ENCODE results near the gene NCOA3.
"Not testable (repeated sequence)": the region's sequence is repeated elsewhere in the genome, so short reads cannot be mapped to it uniquely, and the experiment has no call there.

NCOA3 gene

DNA sequence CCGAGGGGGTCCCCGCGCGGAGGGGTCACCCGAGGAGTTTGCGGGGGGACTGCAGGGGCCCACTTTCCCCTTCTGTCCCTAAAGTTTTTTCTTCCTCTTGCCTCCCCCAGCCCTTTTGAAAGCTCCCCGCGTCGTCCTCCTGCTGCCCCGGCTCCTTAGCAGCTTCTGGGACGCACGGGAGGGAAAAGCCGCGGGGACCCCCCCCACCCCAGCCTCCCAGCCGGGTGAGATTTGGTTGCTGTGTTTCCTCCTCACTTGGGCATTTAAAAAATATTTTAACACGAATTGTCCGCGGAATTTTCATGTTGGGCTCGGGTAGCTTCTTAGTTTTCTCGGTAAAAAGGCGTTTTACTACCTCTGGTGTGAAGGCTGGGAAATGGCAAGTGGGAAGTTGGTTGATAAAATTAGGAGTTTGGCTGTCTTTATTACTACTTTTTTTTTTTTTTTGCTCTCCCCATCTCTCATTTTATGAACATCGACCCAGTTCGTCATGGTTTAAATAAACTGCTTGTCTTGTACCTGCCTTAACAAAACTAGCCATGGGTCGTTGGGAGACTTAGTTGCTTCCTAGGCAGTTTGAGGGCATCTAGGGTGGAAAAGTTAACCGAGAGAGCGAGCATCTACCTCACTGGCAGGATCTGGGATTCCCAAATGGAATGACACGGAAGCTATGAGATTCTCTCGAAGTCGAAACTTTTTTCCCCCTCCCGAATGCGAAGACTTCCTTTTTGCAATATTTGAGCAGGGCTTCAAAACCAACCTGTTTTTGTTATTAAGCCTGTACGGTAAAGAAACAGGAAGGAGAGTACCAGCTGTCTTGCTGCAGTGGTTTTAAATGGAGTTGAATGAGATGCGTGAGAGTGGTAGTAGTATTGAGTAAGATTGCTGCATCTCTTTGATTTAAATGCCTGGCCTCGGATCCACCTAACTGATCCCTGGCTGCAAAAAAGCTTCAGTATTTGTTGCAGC, 868 bp downstream of the NCOA3 start:
- DNase-seq, result no peak

GRCh38 chr20:47503685-47504084, 2.0 kb downstream of the NCOA3 start:
- DNase-seq, result no peak

DNA sequence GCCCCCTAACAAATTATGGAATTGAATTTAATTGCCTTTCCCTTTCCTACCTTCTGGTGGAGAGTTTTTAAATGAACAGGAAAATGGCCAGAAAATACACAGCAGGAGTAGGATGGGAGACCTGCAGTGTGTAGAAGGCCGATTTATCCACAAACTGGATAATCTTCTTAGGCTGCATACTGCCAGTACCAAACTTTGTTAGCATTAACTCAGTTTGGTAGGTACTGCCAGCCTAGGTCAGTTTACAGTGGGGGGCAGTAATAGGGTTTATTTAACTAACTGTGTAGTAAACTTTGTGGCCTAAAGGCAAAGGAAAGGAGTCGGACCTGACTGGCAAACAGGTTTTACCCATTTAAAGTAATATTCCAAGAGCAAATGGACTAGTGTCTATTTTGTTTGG, 4.6 kb downstream of the NCOA3 start:
- DNase-seq, result no peak

- DNase-seq, result no peak
Measured at GRCh38 chr20:47506850-47507249, 5.2 kb downstream of the NCOA3 start.

DNA sequence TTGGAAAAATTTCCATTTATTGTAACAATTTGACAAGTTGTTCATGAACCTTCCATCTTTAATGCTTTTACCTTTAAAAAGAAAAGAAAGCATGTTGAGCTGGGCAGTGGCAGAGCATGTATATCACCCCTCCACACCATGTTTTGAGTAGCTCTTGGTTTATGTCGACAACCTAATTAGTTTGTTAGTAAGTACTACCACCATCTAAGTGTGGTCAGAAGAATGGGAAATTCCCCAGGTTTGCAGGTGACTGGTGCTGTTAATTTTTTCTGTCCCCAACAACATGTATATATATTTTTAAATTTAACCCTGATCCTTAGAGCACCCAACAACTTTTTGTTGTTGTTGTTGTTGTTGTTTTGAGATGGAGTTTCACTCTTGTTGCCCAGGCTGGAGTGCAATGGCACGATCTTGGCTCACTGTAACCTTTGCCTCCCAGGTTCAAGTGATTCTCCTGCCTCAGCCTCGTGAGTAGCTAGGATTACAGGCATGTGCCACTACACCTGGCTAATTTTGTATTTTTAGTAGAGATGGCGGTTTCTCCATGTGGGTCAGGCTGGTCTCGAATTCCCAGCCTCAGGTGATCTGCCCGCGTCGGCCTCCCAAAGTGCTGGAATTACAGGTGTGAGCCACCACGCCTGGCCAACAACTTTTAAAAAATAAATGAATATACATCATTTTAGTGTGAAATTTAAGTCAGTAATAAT, 5.7 kb downstream of the NCOA3 start:
- not testable (repeated sequence) for DNase-seq

- no peak for DNase-seq
Measured at GRCh38 chr20:47508278-47508677, 6.6 kb downstream of the NCOA3 start.

DNA sequence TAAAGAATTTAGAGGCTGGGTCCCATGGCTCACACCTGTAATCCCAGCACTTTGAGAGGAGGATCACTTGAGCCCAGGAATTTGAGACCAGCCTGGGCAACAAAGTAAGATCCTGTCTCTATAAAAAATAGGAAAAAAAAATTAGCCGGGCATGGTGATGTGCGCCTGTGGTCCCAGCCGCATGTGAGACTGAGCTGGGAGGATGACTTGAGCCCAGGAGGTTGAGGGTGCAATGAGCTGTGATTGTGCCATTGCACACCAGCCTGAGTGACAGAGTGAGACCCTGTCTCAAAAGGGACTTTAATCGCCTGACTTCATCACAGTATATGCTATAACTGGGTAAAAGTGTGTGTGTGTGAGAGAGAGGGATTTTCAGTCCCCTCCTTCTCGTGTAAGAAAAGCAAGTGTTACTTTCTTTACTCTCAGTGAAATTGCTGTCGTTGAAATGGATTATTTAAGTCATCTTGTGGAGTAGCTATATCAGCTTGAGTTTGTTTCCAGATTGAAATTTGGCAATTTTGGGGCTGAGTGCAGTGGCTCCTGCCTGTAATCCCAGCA, 7.5 kb downstream of the NCOA3 start:
- DNase-seq, result no peak

GRCh38 chr20:47509685-47510084, 8.0 kb downstream of the NCOA3 start:
- DNase-seq, result no peak

DNA sequence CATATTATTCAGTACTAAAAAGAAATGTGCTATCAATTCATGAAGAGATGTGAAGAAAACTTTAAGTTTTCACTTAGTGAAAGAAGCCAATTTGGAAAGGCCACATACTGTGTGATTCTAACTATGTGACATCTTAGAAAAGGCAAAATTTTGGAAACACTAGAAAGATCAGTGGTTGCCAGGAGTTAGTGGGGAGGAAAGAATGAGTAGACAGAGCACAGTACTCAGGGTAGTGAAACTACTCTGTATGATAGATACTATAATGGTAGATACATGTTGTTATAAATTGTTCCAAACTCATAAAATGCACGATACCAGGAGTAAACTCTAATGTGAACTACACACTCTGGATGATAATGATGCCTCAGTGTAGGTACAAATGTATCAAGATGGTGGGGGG, 14.2 kb downstream of the NCOA3 start:
- no peak for DNase-seq

DNA sequence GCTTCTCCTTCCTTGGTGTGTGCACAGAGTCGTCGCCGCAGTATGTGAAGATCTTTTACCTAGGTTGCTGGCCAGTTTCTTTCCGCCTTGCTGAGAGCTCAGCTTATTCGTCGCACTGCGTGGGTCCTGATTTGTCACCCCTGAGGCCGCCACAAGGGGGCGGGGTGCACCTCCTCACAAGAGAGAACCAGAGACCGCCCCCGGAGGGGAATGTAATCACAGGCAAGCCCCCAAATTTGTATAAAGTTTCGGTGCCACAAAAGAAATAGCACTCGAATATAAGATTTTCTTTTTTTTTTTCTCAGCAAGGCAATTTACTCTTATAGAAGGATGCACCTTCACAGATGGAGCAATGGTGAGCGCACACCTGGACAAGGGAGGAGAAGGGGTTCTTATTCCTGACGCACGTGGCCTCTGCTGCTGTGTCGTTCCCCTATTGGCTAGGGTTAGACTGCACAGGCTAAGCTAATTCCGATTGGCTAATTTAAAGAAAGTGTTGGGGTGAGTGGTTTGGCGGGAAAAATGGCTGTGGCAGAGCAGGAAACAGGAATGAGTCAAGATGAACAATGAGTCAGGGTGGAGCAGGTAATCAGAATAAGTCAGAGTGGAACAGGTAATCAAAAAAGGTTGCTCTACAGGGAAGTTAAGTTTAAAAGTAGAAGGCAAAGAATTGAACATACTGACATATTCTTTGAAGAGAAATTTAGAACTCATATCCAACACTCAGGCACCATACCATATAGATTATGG, 19.5 kb downstream of the NCOA3 start:
- no peak for DNase-seq

GRCh38 chr20:47524015-47524784, 22.5 kb downstream of the NCOA3 start:
- DNase-seq, result no peak

DNA sequence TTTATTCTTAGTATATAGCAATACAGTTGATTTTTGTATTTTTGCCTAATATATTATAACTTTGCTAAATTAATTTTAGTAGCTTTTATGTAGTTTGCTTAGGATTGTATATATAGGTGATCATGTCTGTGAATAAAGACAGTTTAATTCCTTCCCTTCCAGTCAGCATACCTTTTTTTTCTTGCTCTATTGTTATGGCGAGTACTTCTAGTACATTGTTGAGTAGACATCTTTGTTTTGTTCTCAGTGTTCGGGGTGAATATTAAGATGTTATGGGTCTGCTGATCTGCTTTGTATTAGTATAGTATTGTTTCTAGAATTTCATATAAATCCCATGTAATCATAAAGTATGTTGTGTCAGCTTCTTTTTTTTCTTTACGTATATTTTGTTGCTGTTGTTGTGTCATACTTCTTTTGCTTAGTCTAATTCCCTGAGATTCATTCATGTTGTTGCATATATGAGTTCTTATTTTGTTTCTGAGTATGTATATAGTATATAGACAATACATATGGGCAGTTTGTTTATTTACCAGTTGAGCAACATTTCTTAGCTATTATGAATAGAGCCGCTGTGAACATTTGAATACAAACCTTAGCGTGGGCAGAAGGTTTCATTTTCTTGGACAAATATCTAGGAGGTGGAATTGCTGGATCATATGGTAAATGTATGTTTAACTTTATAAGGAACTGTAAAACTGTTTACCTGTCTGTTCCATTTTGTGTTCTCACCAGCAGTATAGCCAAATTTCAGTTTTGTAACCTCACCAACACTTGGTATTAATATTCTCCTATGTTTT, 25.5 kb downstream of the NCOA3 start:
- no peak for DNase-seq

DNA sequence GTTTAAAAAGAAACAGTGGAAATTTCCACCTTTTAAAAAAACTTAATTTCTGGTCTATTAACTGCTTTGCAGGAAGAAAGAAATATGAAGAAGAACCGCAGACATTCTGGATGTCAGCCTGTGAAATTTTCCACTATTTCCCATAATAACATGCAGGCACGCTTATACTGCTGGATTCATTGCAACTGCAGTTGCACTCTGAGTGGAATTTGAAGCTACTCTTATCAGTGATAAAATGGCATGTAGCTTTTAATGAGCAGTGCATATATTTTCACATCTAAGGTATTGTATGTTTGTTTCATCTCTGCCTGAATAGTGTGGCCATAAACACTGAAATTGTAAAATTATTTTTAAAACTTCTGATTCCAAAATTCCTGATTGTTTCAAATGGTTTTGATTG, 28.2 kb downstream of the NCOA3 start:
- DNase-seq, result no peak

GRCh38 chr20:47531458-47531857, 29.8 kb downstream of the NCOA3 start:
- DNase-seq, result no peak

- DNase-seq, result no peak
Measured at GRCh38 chr20:47532002-47532401, 30.3 kb downstream of the NCOA3 start.

GRCh38 chr20:47533518-47534062, 31.9 kb downstream of the NCOA3 start:
- DNase-seq, result no peak

DNA sequence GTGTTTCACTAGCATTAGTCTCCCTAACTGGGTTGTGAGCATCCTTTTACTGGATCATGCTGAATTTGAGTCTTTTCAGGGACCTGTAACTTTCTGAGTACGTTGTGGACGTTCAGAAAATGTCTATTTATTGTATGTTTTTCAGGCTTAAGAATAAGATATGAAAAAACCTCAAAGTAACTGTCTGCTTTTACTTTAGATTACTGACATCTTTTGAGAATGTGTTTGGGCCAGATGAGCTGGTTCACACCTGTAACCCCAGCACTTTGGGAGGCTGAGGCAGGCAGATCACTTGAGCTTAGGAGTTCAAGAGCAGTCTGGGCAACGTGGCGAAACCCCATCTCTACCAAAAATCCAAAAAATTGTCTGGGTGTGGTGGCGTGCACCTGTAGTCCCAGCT, 32.7 kb downstream of the NCOA3 start:
- no peak for DNase-seq

DNA sequence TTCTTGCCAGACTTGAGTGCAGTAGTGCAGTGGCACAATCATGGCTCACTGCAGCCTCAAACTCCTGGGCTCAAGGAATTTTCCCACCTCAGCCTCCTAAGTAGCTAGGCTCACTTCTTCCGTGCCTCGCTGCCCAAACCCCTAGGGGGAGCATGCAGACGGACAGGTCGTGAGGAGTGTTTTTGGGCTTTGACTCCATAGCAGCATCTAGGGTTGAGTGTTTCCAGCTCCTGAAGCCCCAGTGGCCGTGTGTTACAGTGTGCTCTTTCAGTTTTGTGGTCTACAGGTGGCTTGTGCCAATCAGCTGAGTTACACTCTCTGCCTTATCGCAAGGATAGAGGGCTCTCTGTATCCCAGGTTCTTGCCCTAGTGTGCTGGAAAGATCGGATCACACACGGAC, 33.4 kb downstream of the NCOA3 start:
- no peak for DNase-seq

GRCh38 chr20:47535994-47536393, 34.3 kb downstream of the NCOA3 start:
- no peak for DNase-seq

- DNase-seq, result no peak
Measured at GRCh38 chr20:47540443-47541354, 39.0 kb downstream of the NCOA3 start.
